Trophoblast cell (in vitro differentiated cells and primary cell): ENCODE data around the gene LRRC74A.

Experiments used
- DNase-seq, 2 donors: peaks; one replicate each; pipeline ENCODE4 v3.0.0-alpha.2; 2016
- H2AFZ ChIP-seq: 2 replicates; pipeline ENCODE4 v1.6.1; 2013; ENCODE audit warnings: low read length, moderate library complexity, mild to moderate bottlenecking; ENCODE audit not compliant: insufficient read depth, poor library complexity
- H2AK5ac ChIP-seq: 2 replicates; pipeline ENCODE4 v1.6.1; 2013; ENCODE audit warnings: mild to moderate bottlenecking, low read length
- H2BK120ac ChIP-seq: 2 replicates; pipeline ENCODE4 v1.6.1; 2013; ENCODE audit warnings: low read length, mild to moderate bottlenecking, moderate library complexity; ENCODE audit not compliant: insufficient read depth, poor library complexity
- H2BK12ac ChIP-seq: 2 replicates; pipeline ENCODE4 v1.6.1; 2013; ENCODE audit warnings: mild to moderate bottlenecking, low read length, moderate library complexity
- H2BK5ac ChIP-seq: 2 replicates; pipeline ENCODE4 v1.6.1; 2013; ENCODE audit warnings: low read length, low read depth, moderate library complexity, mild to moderate bottlenecking; ENCODE audit not compliant: poor library complexity
- H3K14ac ChIP-seq: 2 replicates; pipeline ENCODE4 v1.6.1; 2013; ENCODE audit warnings: mild to moderate bottlenecking, low read length
- H3K18ac ChIP-seq: 2 replicates; pipeline ENCODE4 v1.6.1; 2013; ENCODE audit warnings: mild to moderate bottlenecking, low read length
- H3K23ac ChIP-seq: 2 replicates; pipeline ENCODE4 v1.6.1; 2013; ENCODE audit warnings: low read length
- H3K27ac ChIP-seq: 2 replicates; pipeline ENCODE4 v1.5.1; 2013; ENCODE audit warnings: low read depth, mild to moderate bottlenecking, inconsistent platforms, low read length, moderate library complexity
- H3K27me3 ChIP-seq: 2 replicates; pipeline ENCODE4 v1.6.1; 2013; ENCODE audit warnings: inconsistent platforms, mild to moderate bottlenecking, low read length, moderate library complexity; ENCODE audit not compliant: insufficient read depth
- H3K36me3 ChIP-seq, 2 experiments: 1 replicate in 1 of 2; 2 replicates in 1 of 2; pipeline ENCODE4 v1.6.1; 2013; ENCODE audit warnings: low read length in 2 of 2, mild to moderate bottlenecking in 2 of 2, moderate library complexity in 1 of 2; ENCODE audit not compliant: insufficient read depth in 2 of 2, control insufficient read depth in 1 of 2
- H3K4ac ChIP-seq: 2 replicates; pipeline ENCODE4 v1.6.1; 2013; ENCODE audit warnings: low read depth, mild to moderate bottlenecking, low read length, moderate library complexity
- H3K4me1 ChIP-seq, 2 experiments: 1 replicate in 1 of 2; 2 replicates in 1 of 2; pipeline ENCODE4 v1.6.1; 2013; ENCODE audit warnings: low read length in 2 of 2, mild to moderate bottlenecking in 2 of 2, moderate library complexity in 1 of 2; ENCODE audit not compliant: insufficient read depth in 2 of 2, control insufficient read depth in 1 of 2
- H3K4me2 ChIP-seq: 2 replicates; pipeline ENCODE4 v1.6.1; 2013; ENCODE audit warnings: inconsistent platforms, mild to moderate bottlenecking, low read length, moderate library complexity
- H3K4me3 ChIP-seq: 2 replicates; pipeline ENCODE4 v1.5.1; 2013; ENCODE audit warnings: mild to moderate bottlenecking, low read depth, low read length, inconsistent platforms
- H3K79me1 ChIP-seq: one replicate; pipeline ENCODE4 v1.6.1; 2013; ENCODE audit warnings: low read length
- H3K79me2 ChIP-seq: 2 replicates; pipeline ENCODE4 v1.6.1; 2013; ENCODE audit warnings: low read length, mild to moderate bottlenecking; ENCODE audit not compliant: control insufficient read depth, insufficient read depth, poor library complexity
- H3K9ac ChIP-seq: 2 replicates; pipeline ENCODE4 v1.6.1; 2013; ENCODE audit warnings: mild to moderate bottlenecking, low read length
- H3K9me3 ChIP-seq: 2 replicates; pipeline ENCODE4 v1.6.1; 2013; ENCODE audit warnings: low read depth, mild to moderate bottlenecking, control low read depth, inconsistent platforms, low read length; ENCODE audit not compliant: insufficient read depth
- H4K12ac ChIP-seq: 2 replicates; pipeline ENCODE4 v1.6.1; 2013; ENCODE audit warnings: low read depth, mild to moderate bottlenecking, low read length, moderate library complexity
- H4K8ac ChIP-seq: 2 replicates; pipeline ENCODE4 v1.6.1; 2013; ENCODE audit warnings: low read depth, mild to moderate bottlenecking, low read length, moderate library complexity
- H4K91ac ChIP-seq: one replicate; pipeline ENCODE4 v1.6.1; 2013; ENCODE audit warnings: low read depth, mild to moderate bottlenecking, low read length, moderate library complexity
- WGBS: extraction: QIAGEN DNeasy Blood & Tissue Kit; methylation state at CpG from one replicate; pipeline ENCODE4 v1.1.7; 2013; ENCODE audit warnings: missing lambda C conversion rate; ENCODE audit not compliant: insufficient read length, insufficient coverage; ENCODE audit errors: extremely low coverage; 5-methylcytosine and 5-hydroxymethylcytosine counted together

Gene LRRC74A

GRCh38 chr14:76779221-76780057 is 46.8 kb upstream of the LRRC74A start:
- H3K27ac ChIP-seq: no peak overlapping the region
- H3K36me3 ChIP-seq: peaks cover 12 to 15% of the 10 kb centered on the region in 2 experiments
- H3K18ac ChIP-seq: no peak overlapping the region
- no peak overlapping the region for H2AK5ac ChIP-seq
- no peak overlapping the region for H4K8ac ChIP-seq
- no peak overlapping the region for H3K4ac ChIP-seq
- H3K9ac ChIP-seq: no peak overlapping the region
- H3K4me3 ChIP-seq: no peak overlapping the region
- H2BK120ac ChIP-seq: no peak overlapping the region
- H4K12ac ChIP-seq: no peak overlapping the region
- H2BK12ac ChIP-seq: no peak overlapping the region
- H3K79me2 ChIP-seq: no peaks in the 10 kb centered on the region
- H2AFZ ChIP-seq: no peak overlapping the region
- H3K4me2 ChIP-seq: no peak overlapping the region
- peak; percentile 72 for DNase-seq
- H3K27me3 ChIP-seq: no peaks in the 10 kb centered on the region
- no CpG with 5 or more reads among the region's 7 CpGs for WGBS
- no peaks in the 10 kb centered on the region for H3K4me1 ChIP-seq
- H4K91ac ChIP-seq: no peak overlapping the region
- H3K79me1 ChIP-seq: no peaks in the 10 kb centered on the region
- H2BK5ac ChIP-seq: no peak overlapping the region
- H3K14ac ChIP-seq: no peak overlapping the region
- no peaks in the 10 kb centered on the region for H3K9me3 ChIP-seq
- no peak overlapping the region for H3K23ac ChIP-seq

DNA sequence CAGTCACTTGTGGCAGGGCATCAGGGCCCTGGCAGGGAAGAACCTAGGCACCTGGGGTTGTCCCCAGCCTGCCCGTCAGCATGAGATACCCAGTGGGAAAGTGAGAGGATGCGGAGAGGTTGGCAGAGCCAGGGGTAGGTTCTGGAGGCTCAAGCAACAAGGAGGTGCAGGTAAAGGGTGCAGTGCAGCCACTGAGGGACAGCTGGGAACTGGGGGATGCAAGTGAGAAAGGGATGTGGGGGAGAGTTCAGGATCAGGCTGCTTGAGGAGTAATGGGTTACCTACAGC is 46.2 kb upstream of the LRRC74A start:
- Histone ChIP-seq H3K9me3 (no peaks in the 10 kb centered on the region), H3K36me3 (peaks cover 12 to 15% of the 10 kb centered on the region in 2 experiments), H2AFZ (no peak overlapping the region), H3K23ac (no peak overlapping the region), H2BK12ac (no peak overlapping the region), H3K4me2 (no peak overlapping the region), H3K9ac (no peak overlapping the region), H3K4me3 (no peak overlapping the region), H3K79me2 (no peaks in the 10 kb centered on the region), H4K12ac (no peak overlapping the region), H2BK120ac (no peak overlapping the region), H3K4ac (no peak overlapping the region), H3K4me1 (no peaks in the 10 kb centered on the region), H3K27ac (no peak overlapping the region), H2BK5ac (no peak overlapping the region), H3K14ac (no peak overlapping the region), H3K18ac (no peak overlapping the region), H3K79me1 (no peaks in the 10 kb centered on the region), H2AK5ac (no peak overlapping the region), H3K27me3 (no peaks in the 10 kb centered on the region), H4K91ac (no peak overlapping the region), H4K8ac (no peak overlapping the region)
- DNase-seq: no peak
- no CpG with 5 or more reads among the region's 2 CpGs for WGBS

GRCh38 chr14:76780360-76780759 is 45.8 kb upstream of the LRRC74A start:
- H3K27ac ChIP-seq: no peak overlapping the region
- H3K23ac ChIP-seq: no peak overlapping the region
- peaks cover 12 to 15% of the 10 kb centered on the region in 2 experiments for H3K36me3 ChIP-seq
- no peak overlapping the region for H4K91ac ChIP-seq
- H3K4me1 ChIP-seq: no peaks in the 10 kb centered on the region
- H3K4me2 ChIP-seq: no peak overlapping the region
- H3K14ac ChIP-seq: no peak overlapping the region
- no peak overlapping the region for H4K12ac ChIP-seq
- H3K9me3 ChIP-seq: no peaks in the 10 kb centered on the region
- H2AFZ ChIP-seq: no peak overlapping the region
- H3K9ac ChIP-seq: no peak overlapping the region
- H2BK120ac ChIP-seq: no peak overlapping the region
- H2AK5ac ChIP-seq: no peak overlapping the region
- no peak overlapping the region for H4K8ac ChIP-seq
- no CpG with 5 or more reads among the region's 5 CpGs for WGBS
- H3K4me3 ChIP-seq: no peak overlapping the region
- H3K79me2 ChIP-seq: no peaks in the 10 kb centered on the region
- no peak overlapping the region for H3K4ac ChIP-seq
- no peak for DNase-seq
- no peak overlapping the region for H2BK12ac ChIP-seq
- H3K27me3 ChIP-seq: no peaks in the 10 kb centered on the region
- H3K18ac ChIP-seq: no peak overlapping the region
- no peak overlapping the region for H2BK5ac ChIP-seq
- no peaks in the 10 kb centered on the region for H3K79me1 ChIP-seq

DNA sequence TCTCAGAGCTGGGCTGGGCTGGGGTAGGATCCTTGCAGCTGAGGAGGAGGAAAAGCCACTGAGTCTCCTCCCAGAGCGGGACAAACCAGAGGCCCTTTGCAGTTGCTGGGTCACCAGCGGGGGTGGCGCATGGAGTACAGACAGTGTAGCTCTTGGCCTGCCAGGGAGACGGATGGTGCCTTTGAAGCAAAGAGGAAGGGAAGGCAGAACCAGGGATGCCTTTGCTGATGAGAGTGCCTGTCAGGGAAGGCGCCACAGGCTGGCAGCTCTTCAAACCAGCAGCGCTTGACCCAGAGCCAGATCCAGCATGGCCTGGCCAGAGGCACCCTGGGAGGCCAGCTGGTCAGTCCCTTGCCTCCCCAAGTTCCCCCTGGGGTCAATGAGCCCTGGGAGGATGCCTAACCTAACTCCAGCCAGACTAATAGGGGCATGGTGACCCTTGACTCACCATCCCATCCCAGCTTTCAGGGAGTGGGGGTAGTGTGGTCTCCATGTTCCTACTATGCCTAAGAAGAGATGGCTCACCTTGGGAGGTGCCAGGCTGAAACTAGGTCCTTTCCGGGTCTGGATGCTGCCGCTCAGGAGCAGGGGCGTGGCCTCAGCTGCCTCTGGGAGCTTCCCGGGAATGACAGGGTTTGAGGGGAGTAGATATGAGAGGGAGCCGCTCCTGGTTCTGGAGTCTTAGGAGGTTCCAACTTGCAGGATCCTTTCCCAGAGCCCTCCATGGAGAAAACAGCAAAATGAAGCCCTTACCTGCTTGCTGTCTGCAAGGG is 45.1 kb upstream of the LRRC74A start:
- Histone ChIP-seq H3K4me3 (no peak overlapping the region), H3K9ac (no peak overlapping the region), H3K18ac (no peak overlapping the region), H4K8ac (no peak overlapping the region), H2BK12ac (no peak overlapping the region), H2BK5ac (no peak overlapping the region), H3K9me3 (no peaks in the 10 kb centered on the region), H3K36me3 (peaks cover 12 to 15% of the 10 kb centered on the region in 2 experiments), H2BK120ac (no peak overlapping the region), H3K27ac (no peak overlapping the region), H3K4me2 (no peak overlapping the region), H3K79me1 (no peaks in the 10 kb centered on the region), H3K79me2 (no peaks in the 10 kb centered on the region), H4K12ac (no peak overlapping the region), H3K14ac (no peak overlapping the region), H3K4me1 (no peaks in the 10 kb centered on the region), H3K23ac (no peak overlapping the region), H2AK5ac (no peak overlapping the region), H2AFZ (no peak overlapping the region), H3K27me3 (no peaks in the 10 kb centered on the region), H3K4ac (no peak overlapping the region), H4K91ac (no peak overlapping the region)
- WGBS: no CpG with 5 or more reads among the region's 11 CpGs
- DNase-seq: no peak
